ENCODE measurements around the gene MCC.

Gene MCC

DNA sequence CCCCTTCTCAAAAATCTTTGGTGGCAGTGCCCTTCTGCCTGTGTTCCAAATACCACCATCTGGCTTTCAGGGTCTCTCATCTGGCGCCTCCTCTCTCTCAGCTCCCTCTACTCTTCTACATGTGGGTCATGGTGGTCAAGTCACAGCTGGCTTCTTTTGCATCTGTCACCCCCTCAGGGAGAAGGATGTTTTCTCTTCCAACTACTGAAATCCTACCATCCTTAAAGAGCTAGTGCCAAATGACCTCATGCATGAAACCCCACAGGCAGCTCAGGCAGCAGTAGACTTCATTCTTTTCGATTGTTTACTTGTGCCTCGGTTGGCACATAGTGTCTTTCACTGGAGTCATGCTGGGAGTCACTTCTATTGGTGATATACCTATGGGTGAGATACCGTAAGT, 292.5 kb downstream of the MCC start:
- H3K4me2 ChIP-seq (ENCODE audit: low read depth, low read length), result no peak overlapping the region
- no peaks in the 10 kb centered on the region for H3K36me3 ChIP-seq (replicated peaks; ENCODE audit: insufficient read depth, low read length)
- H3K27ac ChIP-seq (ENCODE audit: low read length), result no peak overlapping the region
- 0 out of 2 replicates have a peak, but pooled peaks cover 4% of the 10 kb centered on the region for H3F3A ChIP-seq (ENCODE audit: insufficient read depth, low read length)
- no peak overlapping the region for H3K4me3 ChIP-seq (ENCODE audit: low read length)
- peaks cover 14% of the 10 kb centered on the region for H3K4me1 ChIP-seq (ENCODE audit: low read length)
- no peak for TF ChIP-seq CTCF (IDR thresholded peaks at IDR 0.05; ENCODE audit: low read length)
- no peak for TF ChIP-seq EZH2 (optimal IDR thresholded peaks at IDR 0.05; ENCODE audit: low read depth, low read length)
- no peak for TF ChIP-seq EZH2phosphoT487 (IDR thresholded peaks at IDR 0.05; ENCODE audit: low read length)
- H3K27me3 ChIP-seq (replicated peaks; ENCODE audit: insufficient read depth, low read length), result no peaks in the 10 kb centered on the region
- H4K20me1 ChIP-seq (ENCODE audit: insufficient read depth, low read length), result peaks cover 7% of the 10 kb centered on the region; the same call in 1 of the 2 replicates
- no peak overlapping the region for H3K9ac ChIP-seq (ENCODE audit: low read length)
- no peak overlapping the region for H2AFZ ChIP-seq (ENCODE audit: low read length)
- no peaks in the 10 kb centered on the region for H3K9me3 ChIP-seq (replicated peaks; ENCODE audit: insufficient read depth, low read length)
- H3K9me2 ChIP-seq (replicated peaks; ENCODE audit: insufficient read depth, low read length), result no peaks in the 10 kb centered on the region
- no peak for DNase-seq
- H3K79me2 ChIP-seq (ENCODE audit: low read length), result peaks cover 99% of the 10 kb centered on the region

GRCh38 chr5:113195251-113195650, 293.0 kb downstream of the MCC start:
- Histone ChIP-seq H4K20me1 (ENCODE audit: insufficient read depth, low read length) (peaks cover 5% of the 10 kb centered on the region; the same call in 1 of the 2 replicates), H3K4me1 (ENCODE audit: low read length) (peaks cover 14% of the 10 kb centered on the region), H3K9ac (ENCODE audit: low read length) (no peak overlapping the region), H2AFZ (ENCODE audit: low read length) (no peak overlapping the region), H3K4me2 (ENCODE audit: low read depth, low read length) (no peak overlapping the region), H3K9me3 (replicated peaks; ENCODE audit: insufficient read depth, low read length) (no peaks in the 10 kb centered on the region), H3K27ac (ENCODE audit: low read length) (no peak overlapping the region), H3K36me3 (replicated peaks; ENCODE audit: insufficient read depth, low read length) (no peaks in the 10 kb centered on the region), H3F3A (ENCODE audit: insufficient read depth, low read length) (no peaks in the 10 kb centered on the region), H3K79me2 (ENCODE audit: low read length) (peaks cover 99% of the 10 kb centered on the region), H3K9me2 (replicated peaks; ENCODE audit: insufficient read depth, low read length) (no peaks in the 10 kb centered on the region), H3K27me3 (replicated peaks; ENCODE audit: insufficient read depth, low read length) (no peaks in the 10 kb centered on the region), H3K4me3 (ENCODE audit: low read length) (no peak overlapping the region)
- no peak for DNase-seq
- TF ChIP-seq EZH2 (optimal IDR thresholded peaks at IDR 0.05; ENCODE audit: low read depth, low read length), result no peak
- TF ChIP-seq EZH2phosphoT487 (IDR thresholded peaks at IDR 0.05; ENCODE audit: low read length), result no peak
- TF ChIP-seq CTCF (IDR thresholded peaks at IDR 0.05; ENCODE audit: low read length), result no peak

GRCh38 chr5:113194591-113194990, 293.7 kb downstream of the MCC start:
- H3F3A ChIP-seq (ENCODE audit: insufficient read depth, low read length), result no peaks in the 10 kb centered on the region
- peaks cover 7% of the 10 kb centered on the region; the same call in 1 of the 2 replicates for H4K20me1 ChIP-seq (ENCODE audit: insufficient read depth, low read length)
- H2AFZ ChIP-seq (ENCODE audit: low read length), result no peak overlapping the region
- H3K36me3 ChIP-seq (replicated peaks; ENCODE audit: insufficient read depth, low read length), result no peaks in the 10 kb centered on the region
- H3K4me3 ChIP-seq (ENCODE audit: low read length), result no peak overlapping the region
- H3K4me1 ChIP-seq (ENCODE audit: low read length), result peaks cover 14% of the 10 kb centered on the region
- H3K9ac ChIP-seq (ENCODE audit: low read length), result no peak overlapping the region
- DNase-seq, result no peak
- H3K79me2 ChIP-seq (ENCODE audit: low read length), result peaks cover 99% of the 10 kb centered on the region
- TF ChIP-seq EZH2phosphoT487 (IDR thresholded peaks at IDR 0.05; ENCODE audit: low read length), result no peak
- no peak for TF ChIP-seq EZH2 (optimal IDR thresholded peaks at IDR 0.05; ENCODE audit: low read depth, low read length)
- TF ChIP-seq CTCF (IDR thresholded peaks at IDR 0.05; ENCODE audit: low read length), result no peak
- H3K27ac ChIP-seq (ENCODE audit: low read length), result no peak overlapping the region
- no peaks in the 10 kb centered on the region for H3K9me3 ChIP-seq (replicated peaks; ENCODE audit: insufficient read depth, low read length)
- no peak overlapping the region for H3K4me2 ChIP-seq (ENCODE audit: low read depth, low read length)
- H3K9me2 ChIP-seq (replicated peaks; ENCODE audit: insufficient read depth, low read length), result no peaks in the 10 kb centered on the region
- H3K27me3 ChIP-seq (replicated peaks; ENCODE audit: insufficient read depth, low read length), result no peaks in the 10 kb centered on the region

Data from MM.1S (cell line).